Liver (tissue), 9 donors: ENCODE measurements around the gene DCD. TPM values are rescaled to one million over a fixed set of nuclear protein-coding genes. Genes with fewer than 3 reads are reported as not detected.

Source experiments
- DNase-seq: peaks from one replicate; pipeline ENCODE4 v3.0.0-alpha.2; 2017; ENCODE audit warnings: low spot score
- H3K27ac ChIP-seq, 2 donors: one replicate each; pipeline ENCODE4 v1.7.0; 2013; ENCODE audit warnings: inconsistent platforms in 2 of 2, low read length in 2 of 2, control low read depth in 1 of 2, low read depth in 1 of 2, mild to moderate bottlenecking in 1 of 2
- H3K27me3 ChIP-seq, 4 donors: one replicate each; pipeline versions ENCODE4 v1.6.1 to v1.7.0; 2013; ENCODE audit warnings: low read length in 3 of 4, inconsistent platforms in 1 of 4, mild to moderate bottlenecking in 1 of 4, moderate library complexity in 1 of 4; ENCODE audit not compliant: control insufficient read depth in 4 of 4, insufficient read depth in 4 of 4
- H3K36me3 ChIP-seq, 4 donors: one replicate each; pipeline versions ENCODE4 v1.6.1 to v1.7.0; 2013; ENCODE audit warnings: low read length in 3 of 4, mild to moderate bottlenecking in 3 of 4, low read depth in 1 of 4, moderate library complexity in 1 of 4; ENCODE audit not compliant: control insufficient read depth in 4 of 4, insufficient read depth in 3 of 4
- H3K4me1 ChIP-seq, 4 donors: one replicate each; pipeline versions ENCODE4 v1.6.1 to v1.7.0; 2013; ENCODE audit warnings: low read length in 3 of 4, mild to moderate bottlenecking in 3 of 4, moderate library complexity in 1 of 4; ENCODE audit not compliant: control insufficient read depth in 4 of 4, insufficient read depth in 4 of 4
- H3K4me3 ChIP-seq, 3 donors: one replicate each; pipeline versions ENCODE4 v1.6.1 to v1.7.0; 2013; ENCODE audit warnings: low read length in 3 of 3, control low read depth in 1 of 3, low read depth in 1 of 3, mild to moderate bottlenecking in 1 of 3
- H3K9ac ChIP-seq, 2 donors: one replicate each; pipeline ENCODE4 v1.7.0; 2013; ENCODE audit warnings: low read length in 2 of 2, mild to moderate bottlenecking in 2 of 2, moderate library complexity in 2 of 2, control low read depth in 1 of 2, low read depth in 1 of 2
- H3K9me3 ChIP-seq, 4 donors: one replicate each; pipeline versions ENCODE4 v1.6.1 to v1.7.0; 2013; ENCODE audit warnings: low read length in 3 of 4; ENCODE audit not compliant: control insufficient read depth in 4 of 4
- ATF3 ChIP-seq: IDR thresholded peaks from 2 replicates; pipeline ENCODE4 v1.6.1; 2016; ENCODE audit warnings: antibody characterized with exemption
- FOXA1 ChIP-seq: IDR thresholded peaks from 2 replicates; pipeline ENCODE4 v1.6.1; 2016; ENCODE audit warnings: antibody characterized with exemption
- FOXA2 ChIP-seq: IDR thresholded peaks from 2 replicates; pipeline ENCODE4 v1.6.1; 2016; ENCODE audit warnings: antibody characterized with exemption
- GABPA ChIP-seq, 2 donors: IDR thresholded peaks in 1 of 2; conservative IDR thresholded peaks in 1 of 2; 2 replicates each; pipeline ENCODE4 v1.6.1; 2016; ENCODE audit warnings: antibody characterized with exemption in 2 of 2, mild to moderate bottlenecking in 1 of 2, moderate library complexity in 1 of 2
- HNF4A ChIP-seq, 2 donors: conservative IDR thresholded peaks; 2 replicates each; pipeline ENCODE4 v1.6.1; 2016; ENCODE audit warnings: antibody characterized with exemption in 2 of 2, mild to moderate bottlenecking in 2 of 2
- HNF4G ChIP-seq: IDR thresholded peaks from 2 replicates; pipeline ENCODE4 v1.6.1; 2016; ENCODE audit warnings: antibody characterized with exemption
- JUND ChIP-seq, 2 donors: IDR thresholded peaks; 2 replicates each; pipeline ENCODE4 v1.6.1; 2016; ENCODE audit warnings: antibody characterized with exemption in 2 of 2
- MAX ChIP-seq: IDR thresholded peaks from 2 replicates; pipeline ENCODE4 v1.6.1; 2016; ENCODE audit warnings: antibody characterized with exemption
- NR2F2 ChIP-seq: IDR thresholded peaks from 2 replicates; pipeline ENCODE4 v1.6.1; 2016; ENCODE audit warnings: antibody characterized with exemption
- REST ChIP-seq: IDR thresholded peaks from 2 replicates; pipeline ENCODE4 v1.6.1; 2016; ENCODE audit warnings: antibody characterized with exemption, mild to moderate bottlenecking
- RXRA ChIP-seq, 2 donors: IDR thresholded peaks; 2 replicates each; pipeline ENCODE4 v1.6.1; 2017 to 2018; ENCODE audit warnings: antibody characterized with exemption in 2 of 2, mild to moderate bottlenecking in 1 of 2
- SP1 ChIP-seq: IDR thresholded peaks from 2 replicates; pipeline ENCODE4 v1.6.1; 2018; ENCODE audit warnings: antibody characterized with exemption, mild to moderate bottlenecking
- TAF1 ChIP-seq: conservative IDR thresholded peaks from 2 replicates; pipeline ENCODE4 v1.6.1; 2016; ENCODE audit warnings: antibody characterized with exemption, mild to moderate bottlenecking
- YY1 ChIP-seq: IDR thresholded peaks from 2 replicates; pipeline ENCODE4 v1.6.1; 2016; ENCODE audit warnings: antibody characterized with exemption, mild to moderate bottlenecking
- whole genome bisulfite sequencing: extraction: QIAGEN DNeasy Blood & Tissue Kit; methylation state at CpG from one replicate; pipeline ENCODE4 v1.1.7; 2013; 5-methylcytosine and 5-hydroxymethylcytosine counted together
- polyA plus RNA-seq, 2 donors: library from polyadenylated mRNA; stranded (reverse) in 1 of 2; unstranded in 1 of 2; fragments of 200-250 nt in 1 of 2; fragments of >200 nt in 1 of 2; fragmentation: Nextera tagmentation in 1 of 2; extraction: Ambion mirVana in 1 of 2; gene quantifications; one replicate each; pipeline versions ENCODE4 v1.2.1 to v1.2.3, GENCODE V29; 2013 to 2015
- total RNA-seq, 2 donors: library from RNA; depleted of rRNA; stranded (reverse); fragments of >200 nt; gene quantifications; one replicate each; pipeline ENCODE4 v1.2.3, GENCODE V29; 2014
- TF ChIP-seq, protein P1 (sequence below): fragments of 150-350 bp; IDR thresholded peaks from 2 replicates; pipeline ENCODE4 v1.5.1; 2017; ENCODE audit warnings: improper control_type of control experiment, low read depth, low read length; ENCODE audit not compliant: missing input control
- donor health status: healthy.
- donor health status: healthy.
- donor health status: healthy.
- donor health status: healthy.
- donor health status: healthy.

Gene DCD
- total and polyA plus RNA-seq, 4 donors: not detected

- TF ChIP-seq, protein P1, sequence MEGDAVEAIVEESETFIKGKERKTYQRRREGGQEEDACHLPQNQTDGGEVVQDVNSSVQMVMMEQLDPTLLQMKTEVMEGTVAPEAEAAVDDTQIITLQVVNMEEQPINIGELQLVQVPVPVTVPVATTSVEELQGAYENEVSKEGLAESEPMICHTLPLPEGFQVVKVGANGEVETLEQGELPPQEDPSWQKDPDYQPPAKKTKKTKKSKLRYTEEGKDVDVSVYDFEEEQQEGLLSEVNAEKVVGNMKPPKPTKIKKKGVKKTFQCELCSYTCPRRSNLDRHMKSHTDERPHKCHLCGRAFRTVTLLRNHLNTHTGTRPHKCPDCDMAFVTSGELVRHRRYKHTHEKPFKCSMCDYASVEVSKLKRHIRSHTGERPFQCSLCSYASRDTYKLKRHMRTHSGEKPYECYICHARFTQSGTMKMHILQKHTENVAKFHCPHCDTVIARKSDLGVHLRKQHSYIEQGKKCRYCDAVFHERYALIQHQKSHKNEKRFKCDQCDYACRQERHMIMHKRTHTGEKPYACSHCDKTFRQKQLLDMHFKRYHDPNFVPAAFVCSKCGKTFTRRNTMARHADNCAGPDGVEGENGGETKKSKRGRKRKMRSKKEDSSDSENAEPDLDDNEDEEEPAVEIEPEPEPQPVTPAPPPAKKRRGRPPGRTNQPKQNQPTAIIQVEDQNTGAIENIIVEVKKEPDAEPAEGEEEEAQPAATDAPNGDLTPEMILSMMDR: no peak
- TF ChIP-seq NR2F2: no peak
- no peak for TF ChIP-seq HNF4G
- no peak for TF ChIP-seq MAX
- TF ChIP-seq SP1: no peak
These were observed 39.4 kb downstream of the DCD start (continued) for GRCh38 chr12:54608769-54609168.

GRCh38 chr12:54608156-54608555 lies 40.0 kb downstream of the DCD start:
- H3K27me3 ChIP-seq: peaks cover 0 to 2% (median 0%) of the 10 kb centered on the region in 4 donors
- H3K9ac ChIP-seq: no peak overlapping the region
- TF ChIP-seq ATF3: no peak
- no peak for TF ChIP-seq FOXA1
- TF ChIP-seq SP1: no peak
- no peak for TF ChIP-seq TAF1
- no peak for TF ChIP-seq HNF4A (conservative IDR thresholded peaks at IDR 0.05)
- no peak for TF ChIP-seq YY1
- TF ChIP-seq REST: no peak
- TF ChIP-seq, protein P1: no peak
- no peak for TF ChIP-seq NR2F2
- H3K9me3 ChIP-seq: no peaks in the 10 kb centered on the region
- 69% methylated on average over 6 of the region's 6 CpGs for WGBS
- DNase-seq: no peak
- H3K4me3 ChIP-seq: no peak overlapping the region
- no peaks in the 10 kb centered on the region for H3K36me3 ChIP-seq
- no peak overlapping the region for H3K27ac ChIP-seq
- H3K4me1 ChIP-seq: no peaks in the 10 kb centered on the region

DNA sequence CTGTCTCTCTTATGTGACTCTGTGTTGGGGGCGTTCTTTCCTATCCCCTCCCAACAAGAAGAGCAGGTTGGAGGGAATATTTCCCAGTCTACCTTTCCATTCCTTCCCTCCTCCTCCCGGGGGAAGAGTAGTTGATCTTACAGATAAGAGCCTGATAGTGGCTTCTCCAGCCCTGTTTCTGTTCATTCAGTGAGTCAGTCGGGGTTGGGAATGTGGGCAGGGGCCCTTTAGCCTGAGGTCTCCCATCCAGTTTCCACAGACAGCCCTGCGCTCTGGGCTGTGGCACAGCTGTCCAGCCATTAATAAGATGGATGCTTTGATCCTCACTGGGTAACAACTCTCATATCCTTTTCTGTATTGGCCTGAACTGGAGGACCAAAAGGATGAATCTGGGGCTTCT lies 41.6 kb downstream of the DCD start:
- Histone ChIP-seq H3K27ac (no peak overlapping the region), H3K9ac (no peak overlapping the region), H3K9me3 (no peaks in the 10 kb centered on the region), H3K4me1 (no peaks in the 10 kb centered on the region), H3K36me3 (no peaks in the 10 kb centered on the region), H3K4me3 (no peak overlapping the region), H3K27me3 (peaks cover 0 to 2% (median 0%) of the 10 kb centered on the region in 4 donors)
- 69% methylated on average over 4 of the region's 4 CpGs for WGBS
- DNase-seq: no peak
- TF ChIP-seq GABPA (IDR thresholded peaks at IDR 0.05 in 1 of 2, conservative IDR thresholded peaks at IDR 0.05 in 1 of 2) (no peak), SP1 (no peak), NR2F2 (no peak), HNF4G (no peak), FOXA1 (no peak), MAX (no peak), JUND (IDR thresholded peaks at IDR 0.05) (no peak), REST (no peak), FOXA2 (no peak), YY1 (no peak), ATF3 (no peak), RXRA (IDR thresholded peaks at IDR 0.05) (no peak), HNF4A (conservative IDR thresholded peaks at IDR 0.05) (no peak)
